Mesenchymal stem cell (in vitro differentiated cells and primary cell): ENCODE results near the gene GALR2.

Source experiments
- DNase-seq: peaks from one replicate; pipeline ENCODE4 v3.0.0-alpha.2; 2013
- H2AFZ ChIP-seq: one replicate; pipeline ENCODE4 v1.6.1; 2013; ENCODE audit warnings: low read depth, mild to moderate bottlenecking, control low read depth, inconsistent platforms, low read length, moderate library complexity
- H2AK5ac ChIP-seq: 2 replicates; pipeline ENCODE4 v1.6.1; 2013; ENCODE audit warnings: low read length, moderate library complexity, mild to moderate bottlenecking, inconsistent platforms; ENCODE audit not compliant: severe bottlenecking
- H2BK120ac ChIP-seq: one replicate; pipeline ENCODE4 v1.6.1; 2013; ENCODE audit warnings: low read depth, mild to moderate bottlenecking, inconsistent platforms, low read length, moderate library complexity
- H2BK12ac ChIP-seq, 2 experiments: one replicate each; pipeline ENCODE4 v1.6.1; 2013; ENCODE audit warnings: inconsistent platforms in 2 of 2, low read length in 2 of 2, mild to moderate bottlenecking in 2 of 2, moderate library complexity in 2 of 2, control low read depth in 1 of 2
- H2BK15ac ChIP-seq: one replicate; pipeline ENCODE4 v1.6.1; 2013; ENCODE audit warnings: mild to moderate bottlenecking, low read depth, inconsistent platforms; ENCODE audit not compliant: poor library complexity, severe bottlenecking
- H2BK5ac ChIP-seq: 2 replicates; pipeline ENCODE4 v1.6.1; 2013; ENCODE audit warnings: low read depth, mild to moderate bottlenecking, low read length, control low read depth, inconsistent platforms; ENCODE audit not compliant: poor library complexity, severe bottlenecking
- H3K14ac ChIP-seq, 2 experiments: one replicate each; pipeline ENCODE4 v1.6.1; 2013; ENCODE audit warnings: inconsistent platforms in 2 of 2, low read length in 2 of 2, control low read depth in 1 of 2, mild to moderate bottlenecking in 1 of 2, moderate library complexity in 1 of 2
- H3K18ac ChIP-seq, 2 experiments: one replicate each; pipeline ENCODE4 v1.6.1; 2013; ENCODE audit warnings: inconsistent platforms in 2 of 2, low read length in 2 of 2, control low read depth in 1 of 2, low read depth in 1 of 2, mild to moderate bottlenecking in 1 of 2
- H3K23ac ChIP-seq, 2 experiments: one replicate each; pipeline ENCODE4 v1.6.1; 2013; ENCODE audit warnings: inconsistent platforms in 2 of 2, low read length in 2 of 2, mild to moderate bottlenecking in 2 of 2, moderate library complexity in 2 of 2, control low read depth in 1 of 2
- H3K27ac ChIP-seq: 2 replicates; pipeline ENCODE4 v1.5.1; 2013; ENCODE audit warnings: mild to moderate bottlenecking, moderate library complexity, low read length, control low read depth, inconsistent platforms; ENCODE audit not compliant: poor library complexity, severe bottlenecking
- H3K27me3 ChIP-seq, 2 experiments: 2 replicates each; pipeline versions ENCODE4 v1.6.1 to v1.7.0; 2013; ENCODE audit warnings: low read length in 2 of 2, mild to moderate bottlenecking in 2 of 2, moderate library complexity in 2 of 2, control low read depth in 1 of 2, inconsistent platforms in 1 of 2; ENCODE audit not compliant: control insufficient read depth in 1 of 2, insufficient read depth in 1 of 2
- H3K36me3 ChIP-seq, 2 experiments: 2 replicates each; pipeline versions ENCODE4 v1.6.1 to v1.7.0; 2013; ENCODE audit warnings: low read length in 2 of 2, control low read depth in 1 of 2, inconsistent platforms in 1 of 2, low read depth in 1 of 2, mild to moderate bottlenecking in 1 of 2; ENCODE audit not compliant: insufficient read depth in 2 of 2, control insufficient read depth in 1 of 2
- H3K4ac ChIP-seq, 2 experiments: one replicate each; pipeline ENCODE4 v1.6.1; 2013; ENCODE audit warnings: inconsistent platforms in 2 of 2, low read length in 2 of 2, mild to moderate bottlenecking in 2 of 2, moderate library complexity in 2 of 2, control low read depth in 1 of 2, low read depth in 1 of 2
- H3K4me1 ChIP-seq: 2 replicates; pipeline ENCODE4 v1.6.1; 2013; ENCODE audit warnings: low read depth, low read length, control low read depth; ENCODE audit not compliant: control insufficient read depth, insufficient read depth
- H3K4me2 ChIP-seq: 2 replicates; pipeline ENCODE4 v1.6.1; 2013; ENCODE audit warnings: low read length, mild to moderate bottlenecking, inconsistent platforms; ENCODE audit not compliant: poor library complexity, severe bottlenecking
- H3K4me3 ChIP-seq, 2 experiments: 2 replicates each; pipeline versions ENCODE4 v1.5.1 to v1.7.0; 2013; ENCODE audit warnings: low read length in 2 of 2, mild to moderate bottlenecking in 2 of 2, control low read depth in 1 of 2, low read depth in 1 of 2; ENCODE audit not compliant: insufficient read depth in 1 of 2
- H3K79me1 ChIP-seq: replicated peaks from 2 replicates; pipeline ENCODE4 v1.6.1; 2013; ENCODE audit warnings: mild to moderate bottlenecking, control low read depth, low read length, inconsistent platforms; ENCODE audit not compliant: poor library complexity, severe bottlenecking
- H3K9ac ChIP-seq: 2 replicates; pipeline ENCODE4 v1.7.0; 2013; ENCODE audit warnings: mild to moderate bottlenecking, low read length, moderate library complexity
- H3K9me3 ChIP-seq: 2 replicates; pipeline ENCODE4 v1.7.0; 2013; ENCODE audit warnings: mild to moderate bottlenecking, low read length; ENCODE audit not compliant: control insufficient read depth
- H4K8ac ChIP-seq: one replicate; pipeline ENCODE4 v1.6.1; 2013; ENCODE audit warnings: inconsistent platforms, mild to moderate bottlenecking, low read length, moderate library complexity
- H4K91ac ChIP-seq: one replicate; pipeline ENCODE4 v1.6.1; 2013; ENCODE audit warnings: mild to moderate bottlenecking, low read length, inconsistent platforms
- WGBS: methylation state at CpG from one replicate; pipeline ENCODE4 v1.1.7; 2013; ENCODE audit warnings: mixed read lengths; 5-methylcytosine and 5-hydroxymethylcytosine counted together

The GALR2 gene

GRCh38 chr17:76048711-76049110 lies 25.9 kb upstream of the GALR2 start:
- Histone ChIP-seq H3K36me3 (peaks cover 55 to 91% of the 10 kb centered on the region in 2 experiments), H3K27ac (peak overlapping the region; percentile 96), H3K18ac (no peak overlapping the region), H3K4ac (no peak overlapping the region), H3K23ac (no peak overlapping the region), H2AK5ac (peak overlapping the region; percentile 98), H2BK12ac (no peak overlapping the region), H2BK15ac (no peak overlapping the region), H2BK120ac (no peak overlapping the region), H2BK5ac (no peak overlapping the region), H3K27me3 (no peaks in the 10 kb centered on the region), H4K91ac (no peak overlapping the region), H3K79me1 (peaks cover 25% of the 10 kb centered on the region), H3K9me3 (no peaks in the 10 kb centered on the region), H3K14ac (no peak overlapping the region), H3K9ac (no peak overlapping the region), H3K4me3 (no peak overlapping the region), H4K8ac (no peak overlapping the region), H3K4me2 (no peak overlapping the region), H2AFZ (no peak overlapping the region), H3K4me1 (peaks cover 32% of the 10 kb centered on the region)
- DNase-seq, result peak; percentile 32
- WGBS, result 63% methylated on average over 9 of the region's 9 CpGs

- no peak overlapping the region for H2BK12ac ChIP-seq
- H2BK120ac ChIP-seq, result no peak overlapping the region
- peak overlapping the region; percentile 96 for H3K27ac ChIP-seq
- H3K9me3 ChIP-seq, result peaks cover 3% of the 10 kb centered on the region
- H2AK5ac ChIP-seq, result peak overlapping the region; percentile 50
- H3K4ac ChIP-seq, result no peak overlapping the region
- no peak overlapping the region for H2AFZ ChIP-seq
- H3K23ac ChIP-seq, result no peak overlapping the region
- H4K91ac ChIP-seq, result no peak overlapping the region
- no peak overlapping the region for H3K9ac ChIP-seq
- H2BK5ac ChIP-seq, result no peak overlapping the region
- H2BK15ac ChIP-seq, result no peak overlapping the region
- no peak for DNase-seq
- H3K79me1 ChIP-seq, result peaks cover 21% of the 10 kb centered on the region
- no peaks in the 10 kb centered on the region for H3K27me3 ChIP-seq
- H4K8ac ChIP-seq, result no peak overlapping the region
- H3K18ac ChIP-seq, result no peak overlapping the region
- peaks cover 33% of the 10 kb centered on the region for H3K4me1 ChIP-seq
- H3K4me3 ChIP-seq, result no peak overlapping the region
- 90% methylated on average over 2 of the region's 3 CpGs for WGBS
- no peak overlapping the region for H3K14ac ChIP-seq
- H3K36me3 ChIP-seq, result peaks cover 54 to 91% of the 10 kb centered on the region in 2 experiments
- H3K4me2 ChIP-seq, result no peak overlapping the region
Observed at GRCh38 chr17:76049239-76049638, 25.3 kb upstream of the GALR2 start.

- H3K9ac ChIP-seq, result no peak overlapping the region
- H3K18ac ChIP-seq, result no peak overlapping the region
- peaks cover 15% of the 10 kb centered on the region for H3K79me1 ChIP-seq
- peaks cover 49 to 90% of the 10 kb centered on the region in 2 experiments for H3K36me3 ChIP-seq
- H3K4me1 ChIP-seq, result peaks cover 31% of the 10 kb centered on the region
- H3K14ac ChIP-seq, result no peak overlapping the region
- H4K8ac ChIP-seq, result no peak overlapping the region
- H2BK120ac ChIP-seq, result no peak overlapping the region
- H3K27me3 ChIP-seq, result no peaks in the 10 kb centered on the region
- no peak overlapping the region for H4K91ac ChIP-seq
- no peak overlapping the region for H3K4ac ChIP-seq
- WGBS, result 96% methylated on average over 15 of the region's 15 CpGs
- no peak for DNase-seq
- no peak overlapping the region for H3K4me3 ChIP-seq
- no peak overlapping the region for H3K4me2 ChIP-seq
- H3K27ac ChIP-seq, result peak overlapping the region; percentile 98
- no peak overlapping the region for H2BK12ac ChIP-seq
- no peak overlapping the region for H3K23ac ChIP-seq
- H2AFZ ChIP-seq, result no peak overlapping the region
- H3K9me3 ChIP-seq, result peaks cover 3% of the 10 kb centered on the region
- H2BK5ac ChIP-seq, result peak overlapping the region; percentile 92
- H2BK15ac ChIP-seq, result no peak overlapping the region
- H2AK5ac ChIP-seq, result peak overlapping the region; percentile 98
Observed at GRCh38 chr17:76049836-76050537, 24.6 kb upstream of the GALR2 start.

- WGBS, result 98% methylated on average over 7 of the region's 11 CpGs
- peaks cover 3% of the 10 kb centered on the region for H3K9me3 ChIP-seq
- H3K4ac ChIP-seq, result no peak overlapping the region
- peaks cover 47 to 88% of the 10 kb centered on the region in 2 experiments for H3K36me3 ChIP-seq
- no peak overlapping the region for H3K4me3 ChIP-seq
- peak overlapping the region; percentile 92 for H2BK5ac ChIP-seq
- no peak overlapping the region for H2BK15ac ChIP-seq
- no peak overlapping the region for H4K8ac ChIP-seq
- H2BK12ac ChIP-seq, result no peak overlapping the region
- no peaks in the 10 kb centered on the region for H3K27me3 ChIP-seq
- no peak overlapping the region for H3K23ac ChIP-seq
- H3K79me1 ChIP-seq, result peaks cover 16% of the 10 kb centered on the region
- no peak overlapping the region for H3K18ac ChIP-seq
- H4K91ac ChIP-seq, result no peak overlapping the region
- H2AFZ ChIP-seq, result no peak overlapping the region
- H3K4me1 ChIP-seq, result peaks cover 30% of the 10 kb centered on the region
- no peak overlapping the region for H3K9ac ChIP-seq
- H3K4me2 ChIP-seq, result peak overlapping the region; percentile 24
- no peak overlapping the region for H2BK120ac ChIP-seq
- H3K14ac ChIP-seq, result no peak overlapping the region
- peak overlapping the region; percentile 98 for H3K27ac ChIP-seq
- no peak for DNase-seq
- H2AK5ac ChIP-seq, result peak overlapping the region; percentile 98
Observed at GRCh38 chr17:76050538-76051467, 23.8 kb upstream of the GALR2 start.
